Measurements from ENCODE around the gene CORO6. TPM values are rescaled to one million over a fixed set of nuclear protein-coding genes. Genes with fewer than 3 reads are reported as not detected.

Gene CORO6
- total and polyA plus RNA-seq, 2 donors (not counting 1 experiment from before 2014, with no cell fraction given), result 1.4 to 4.0 TPM

GRCh38 chr17:29624586-29624985 lies 1.9 kb upstream of the CORO6 start:
- ATAC-seq (ENCODE audit: low read depth) (no peak), DNase-seq (no peak)
- POLR2A ChIA-PET, result interaction anchor here (0.6 kb wide), 1 partner anchor 55 kb away, joined by 4 read pairs; no protein-coding TSS in a partner anchor
- Histone ChIP-seq H3K36me3 (replicated peaks in 1 of 2; ENCODE audit: control extremely low read depth in 1 of 2, control insufficient read depth in 1 of 2, extremely low read depth in 1 of 2, insufficient read depth in 2 of 2, low read length in 1 of 2) (peaks cover 0 to 11% of the 10 kb centered on the region in 2 experiments), H3K9ac (ENCODE audit: low read length) (no peak overlapping the region), H3K27me3 (replicated peaks in 1 of 4; ENCODE audit: control extremely low read depth in 1 of 4, control insufficient read depth in 3 of 4, insufficient read depth in 4 of 4, low read length in 3 of 4) (no peaks in the 10 kb centered on the region), H3K27ac (ENCODE audit: low read length in 2 of 2) (no peak overlapping the region), H3K4me1 (ENCODE audit: control insufficient read depth in 2 of 2, insufficient read depth in 2 of 2, low read length in 2 of 2) (peaks cover 11 to 16% of the 10 kb centered on the region in 2 donors), H4K20me1 (ENCODE audit: control insufficient read depth, insufficient read depth, low read length, poor library complexity, severe bottlenecking) (peaks cover 32% of the 10 kb centered on the region), H2AFZ (ENCODE audit: insufficient read depth, low read depth, low read length, poor library complexity, severe bottlenecking) (no peak overlapping the region), H3K9me3 (ENCODE audit: control extremely low read depth in 1 of 3, control insufficient read depth in 2 of 3, insufficient read depth in 1 of 3, low read length in 2 of 3) (no peaks in the 10 kb centered on the region), H3K79me2 (ENCODE audit: control insufficient read depth, insufficient read depth, low read length) (no peaks in the 10 kb centered on the region), H3K4me2 (replicated peaks; ENCODE audit: low read depth, low read length, poor library complexity, severe bottlenecking) (no peak overlapping the region), H3K4me3 (ENCODE audit: control extremely low read depth in 1 of 5, extremely low read depth in 1 of 5, insufficient read depth in 1 of 5, low read depth in 2 of 5, low read length in 4 of 5) (no peak overlapping the region)
- CTCF ChIA-PET, result interaction anchor here (1.2 to 2.1 kb wide), 9 partner anchors 7 to 307 kb away, joined by 3 to 6 read pairs (median 5); no protein-coding TSS in a partner anchor
- no CpG with 5 or more reads among the region's 4 CpGs for WGBS (ENCODE audit: insufficient coverage)
- Mint-ChIP-seq H3K27me3 (no peaks in the 10 kb centered on the region), H3K4me1 (peaks cover 39% of the 10 kb centered on the region), H3K4me3 (no peak overlapping the region), H3K9me3 (ENCODE audit: insufficient read depth) (no peaks in the 10 kb centered on the region), H3K27ac (peak overlapping the region; percentile 37)
- TF ChIP-seq CTCF (IDR thresholded peaks at IDR 0.05) (no peak), EZH2 (IDR thresholded peaks at IDR 0.05; ENCODE audit: borderline replicate concordance, insufficient read depth, low read depth, low read length, poor library complexity, severe bottlenecking) (no peak)
- intact Hi-C loops (cut with micrococcal nuclease), result no loop called here

- peak overlapping the region in 4 of 5 experiments; percentile 61 to 73 (median 66) for H3K4me3 ChIP-seq (ENCODE audit: control extremely low read depth in 1 of 5, extremely low read depth in 1 of 5, insufficient read depth in 1 of 5, low read depth in 2 of 5, low read length in 4 of 5)
- intact Hi-C loops (cut with micrococcal nuclease), result loop anchor here (2.0 kb wide), 1 partner anchor 16 kb away; no protein-coding TSS in a partner anchor
- ATAC-seq (ENCODE audit: low read depth), result no peak
Observed at GRCh38 chr17:29623283-29623647, 553 bp upstream of the CORO6 start.

More at GRCh38 chr17:29623283-29623647, 553 bp upstream of the CORO6 start:
- peaks cover 13 to 19% of the 10 kb centered on the region in 2 donors for H3K4me1 ChIP-seq (ENCODE audit: control insufficient read depth in 2 of 2, insufficient read depth in 2 of 2, low read length in 2 of 2)
- H3K79me2 ChIP-seq (ENCODE audit: control insufficient read depth, insufficient read depth, low read length), result peaks cover 3% of the 10 kb centered on the region
- TF ChIP-seq CTCF (IDR thresholded peaks at IDR 0.05) (no peak), EZH2 (IDR thresholded peaks at IDR 0.05; ENCODE audit: borderline replicate concordance, insufficient read depth, low read depth, low read length, poor library complexity, severe bottlenecking) (no peak)
- peaks cover 0 to under 1% of the 10 kb centered on the region in 2 experiments for H3K36me3 ChIP-seq (replicated peaks in 1 of 2; ENCODE audit: control extremely low read depth in 1 of 2, control insufficient read depth in 1 of 2, extremely low read depth in 1 of 2, insufficient read depth in 2 of 2, low read length in 1 of 2)
- H3K27me3 Mint-ChIP-seq, result no peaks in the 10 kb centered on the region
- peak overlapping the region; percentile 89 for H3K4me2 ChIP-seq (replicated peaks; ENCODE audit: low read depth, low read length, poor library complexity, severe bottlenecking)
- peak overlapping the region; percentile 55 for H3K27ac Mint-ChIP-seq
- WGBS (ENCODE audit: insufficient coverage), result 40% methylated on average over 2 of the region's 4 CpGs
- CTCF ChIA-PET, result interaction anchor here (0.8 to 1.4 kb wide), 4 partner anchors 10 to 469 kb away, joined by 3 to 6 read pairs (median 4); no protein-coding TSS in a partner anchor
- POLR2A ChIA-PET, result interaction anchor here (0.6 to 0.8 kb wide), 3 partner anchors 17 to 56 kb away, joined by 3 to 6 read pairs (median 3); partner anchors contain the start of gene ABHD15
- no peaks in the 10 kb centered on the region for H3K9me3 Mint-ChIP-seq (ENCODE audit: insufficient read depth)
- no peak overlapping the region for H3K27ac ChIP-seq (ENCODE audit: low read length in 2 of 2)
- no peak for DNase-seq
- H3K9me3 ChIP-seq (ENCODE audit: control extremely low read depth in 1 of 3, control insufficient read depth in 2 of 3, insufficient read depth in 1 of 3, low read length in 2 of 3), result no peaks in the 10 kb centered on the region
- peaks cover 0 to 4% (median 0%) of the 10 kb centered on the region in 4 experiments for H3K27me3 ChIP-seq (replicated peaks in 1 of 4; ENCODE audit: control extremely low read depth in 1 of 4, control insufficient read depth in 3 of 4, insufficient read depth in 4 of 4, low read length in 3 of 4)
- H3K4me1 Mint-ChIP-seq, result peaks cover 38% of the 10 kb centered on the region
- peak overlapping the region; percentile 84 for H3K4me3 Mint-ChIP-seq
- H4K20me1 ChIP-seq (ENCODE audit: control insufficient read depth, insufficient read depth, low read length, poor library complexity, severe bottlenecking), result peaks cover 26% of the 10 kb centered on the region
- H3K9ac ChIP-seq (ENCODE audit: low read length), result peak overlapping the region; percentile 71
- H2AFZ ChIP-seq (ENCODE audit: insufficient read depth, low read depth, low read length, poor library complexity, severe bottlenecking), result peak overlapping the region; percentile 77
